ENCODE results near the gene SDK2. TPM values are rescaled to one million over a fixed set of nuclear protein-coding genes. Genes with fewer than 3 reads are reported as not detected.

Gene SDK2
- total and polyA plus RNA-seq, 2 of the 8 experiments (the other 6 are each of a cell fraction or from before 2014, with no cell fraction given), result 3.9 to 4.1 TPM

- no peak for TF ChIP-seq BRCA1 (IDR thresholded peaks at IDR 0.05; ENCODE audit: low read depth, low read length)
- TF ChIP-seq POLR2A (IDR thresholded peaks at IDR 0.05; ENCODE audit: control extremely low read depth in 1 of 2, low read depth in 2 of 2, low read length in 2 of 2), result no peak
- TF ChIP-seq KDM4A (IDR thresholded peaks at IDR 0.05; ENCODE audit: low read depth, low read length, severe bottlenecking), result no peak
- TF ChIP-seq GABPA (IDR thresholded peaks at IDR 0.05; ENCODE audit: borderline replicate concordance, insufficient read depth, low read length), result no peak
- TF ChIP-seq SP4 (IDR thresholded peaks at IDR 0.05; ENCODE audit: low read length), result no peak
- no peak for TF ChIP-seq RBBP5 (IDR thresholded peaks at IDR 0.05; ENCODE audit: borderline replicate concordance, low read depth, low read length)
- no peak for TF ChIP-seq CHD7 (IDR thresholded peaks at IDR 0.05; ENCODE audit: insufficient replicate concordance, low read length)
- TF ChIP-seq SP1 (IDR thresholded peaks at IDR 0.05; ENCODE audit: low read depth, low read length), result no peak
Measured at GRCh38 chr17:73600103-73600871, 44.0 kb downstream of the SDK2 start (continued).
